ENCODE results near the gene BRICD5. TPM values are rescaled to one million over a fixed set of nuclear protein-coding genes. Genes with fewer than 3 reads are reported as not detected.
"Not testable (repeated sequence)": the region's sequence is repeated elsewhere in the genome, so short reads cannot be mapped to it uniquely, and the experiment has no call there.

The BRICD5 gene
- total and polyA plus RNA-seq, 4 experiments from 2014 or later, result 0.39 to 33.4 (median 32.4) TPM; not detected in 1

GRCh38 chr16:2205104-2205966 lies 5.3 kb downstream of the BRICD5 start, which contains the start of gene MLST8:
TSS of gene MLST8 (plus strand) at chr16:2205454. CDS start at chr16:2206086, 632 bp downstream.
- Mint-ChIP-seq H3K27me3 (peaks cover 0 to under 1% of the 10 kb centered on the region in 2 donors), H3K9me3 (no peaks in the 10 kb centered on the region), H3K36me3 (peaks cover 6 to 19% of the 10 kb centered on the region in 2 donors), H3K27ac (peak within 1 kb of the TSS; percentile 69 to 95 (median 89)), H3K4me3 (peak within 1 kb of the TSS; percentile 79 to 88 (median 84)), H3K4me1 (peaks cover 12 to 29% (median 18%) of the 10 kb centered on the region in 4 donors)
- H3K9me3 ChIP-seq (ENCODE audit: control insufficient read depth in 1 of 2, low read length in 2 of 2), result no peaks in the 10 kb centered on the region
- peaks cover 26% of the 10 kb centered on the region for H3K4me1 ChIP-seq (ENCODE audit: insufficient read depth, low read length)
- intact Hi-C loops (cut with micrococcal nuclease), result loop anchor here (1.0 to 5.0 kb wide), 5 partner anchors 10 to 233 kb away; partner anchors contain the start of genes E4F1, RNPS1, TBL3 and TRAF7
- H3K4me3 ChIP-seq (ENCODE audit: low read length in 2 of 2), result peak within 1 kb of the TSS; percentile 88 to 89
- ChIA-PET POLR2A (ENCODE audit: partially characterized antibody) (interaction anchor here (1.0 to 5.3 kb wide), 19 partner anchors 10 to 327 kb away, joined by 3 to 48 read pairs (median 5); partner anchors contain the start of genes AMDHD2, ATP6V0C, CASKIN1 and E4F1), CTCF (ENCODE audit: partially characterized antibody) (interaction anchor here (0.6 to 1.4 kb wide), 2 partner anchors 10 to 670 kb away, joined by 3 read pairs; partner anchors contain the start of gene PGP)
- peak within 1 kb of the TSS; percentile 90 for H3K27ac ChIP-seq (ENCODE audit: low read depth, low read length)
- DNase-seq, result peak; percentile 87 to 99 (median 97)
- peaks cover 11% of the 10 kb centered on the region for H3K36me3 ChIP-seq (ENCODE audit: insufficient read depth, low read length)
- H3K27me3 ChIP-seq (ENCODE audit: insufficient read depth, low read length), result no peaks in the 10 kb centered on the region

DNA sequence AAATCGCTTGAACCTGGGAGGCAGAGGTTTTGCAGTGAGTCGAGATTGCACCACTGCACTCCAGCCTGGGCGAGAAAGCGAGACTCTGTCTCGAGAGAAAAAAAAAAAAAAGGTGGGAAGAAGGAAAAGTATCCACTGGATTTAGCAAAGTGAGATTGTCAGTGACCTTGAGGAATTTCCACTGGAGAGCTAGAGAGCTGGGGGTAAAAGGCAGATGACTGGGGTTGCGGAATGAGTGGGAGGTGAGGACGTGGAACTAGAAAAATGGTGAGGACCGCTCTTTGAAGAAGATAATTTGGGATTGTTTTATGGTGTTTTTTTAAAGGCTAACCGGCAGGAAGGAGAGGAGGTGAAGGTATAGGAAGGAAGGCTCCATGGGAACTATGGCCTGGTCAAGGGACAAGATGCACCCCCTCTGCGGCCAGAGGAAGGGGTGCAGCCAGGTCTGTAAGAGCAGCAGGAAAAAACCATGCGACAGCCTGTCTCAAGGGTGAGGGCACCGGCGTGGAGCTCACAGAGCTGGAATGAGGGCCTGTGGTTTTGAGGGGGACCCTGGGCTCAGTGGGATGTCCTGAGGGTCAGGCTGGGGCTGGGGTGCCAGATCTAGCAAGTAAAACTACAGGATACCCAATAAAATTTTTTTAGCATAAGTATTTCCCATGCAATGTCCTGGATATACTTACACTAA lies 6.1 kb downstream of the BRICD5 start:
- H3K4me1 ChIP-seq (ENCODE audit: insufficient read depth, low read length), result peaks cover 26% of the 10 kb centered on the region
- H3K27me3 Mint-ChIP-seq, result peaks cover 0 to 1% of the 10 kb centered on the region in 2 donors
- peak overlapping the region; percentile 90 for H3K27ac ChIP-seq (ENCODE audit: low read depth, low read length)
- intact Hi-C loops (cut with micrococcal nuclease), result loop anchor here (1.0 to 5.0 kb wide), 5 partner anchors 11 to 232 kb away; partner anchors contain the start of genes E4F1, RNPS1, TBL3 and TRAF7
- peaks cover 6 to 17% of the 10 kb centered on the region in 2 donors for H3K36me3 Mint-ChIP-seq
- CTCF ChIA-PET (ENCODE audit: partially characterized antibody), result interaction anchor here (1.0 kb wide), 1 partner anchor 58 kb away, joined by 4 read pairs; no protein-coding TSS in a partner anchor
- peaks cover 11% of the 10 kb centered on the region for H3K36me3 ChIP-seq (ENCODE audit: insufficient read depth, low read length)
- no peaks in the 10 kb centered on the region for H3K27me3 ChIP-seq (ENCODE audit: insufficient read depth, low read length)
- peak overlapping the region; percentile 88 to 89 for H3K4me3 ChIP-seq (ENCODE audit: low read length in 2 of 2)
- H3K9me3 ChIP-seq (ENCODE audit: control insufficient read depth in 1 of 2, low read length in 2 of 2), result no peaks in the 10 kb centered on the region
- peak overlapping the region in 6 of 7 donors; percentile 37 to 93 (median 67) for H3K27ac Mint-ChIP-seq
- H3K9me3 Mint-ChIP-seq, result no peaks in the 10 kb centered on the region
- POLR2A ChIA-PET (ENCODE audit: partially characterized antibody), result interaction anchor here (1.0 to 5.3 kb wide), 14 partner anchors 9 to 328 kb away, joined by 3 to 48 read pairs (median 8); partner anchors contain the start of genes ATP6V0C, CASKIN1, E4F1 and ECI1
- DNase-seq, result peak in 1 of 5 donors; percentile 41
- peaks cover 12 to 29% (median 18%) of the 10 kb centered on the region in 4 donors for H3K4me1 Mint-ChIP-seq
- H3K4me3 Mint-ChIP-seq, result peak overlapping the region; percentile 67 to 88 (median 78)

DNA sequence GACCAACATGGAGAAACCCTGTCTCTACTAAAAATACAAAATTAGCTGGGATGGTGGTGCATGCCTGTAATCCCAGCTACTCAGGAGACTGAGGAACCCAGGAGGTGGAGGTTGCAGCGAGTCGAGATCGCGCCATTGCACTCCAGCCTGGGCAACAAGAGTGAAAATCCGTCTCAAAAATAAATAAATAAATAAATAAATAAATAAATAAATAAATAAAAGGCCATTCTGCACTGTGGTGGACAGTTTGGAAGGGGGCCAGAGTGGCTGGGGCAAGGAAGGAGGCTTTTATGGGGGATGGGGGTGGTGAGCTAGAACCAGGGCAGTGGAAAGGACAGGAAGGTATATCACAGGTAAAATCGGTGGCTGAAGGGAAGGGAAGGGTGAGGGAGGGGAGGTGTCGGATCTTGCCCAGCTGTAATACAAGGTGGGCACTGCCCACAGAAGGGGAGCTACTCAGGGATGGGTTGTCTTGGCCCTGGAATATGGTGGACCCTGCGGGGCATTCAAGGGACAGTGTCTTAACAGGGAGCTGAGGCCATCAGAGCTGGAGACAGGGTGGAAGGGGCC lies 7.5 kb downstream of the BRICD5 start:
- peak overlapping the region in 7 of 8 donors; percentile 54 to 78 (median 60) for H3K4me3 Mint-ChIP-seq

GRCh38 chr16:2200313-2200712 lies 10.3 kb downstream of the BRICD5 start:
- H3K27ac Mint-ChIP-seq, result no peak overlapping the region
- peaks cover 21% of the 10 kb centered on the region for H3K27me3 ChIP-seq (ENCODE audit: insufficient read depth, low read length)
- no peak overlapping the region for H3K4me3 Mint-ChIP-seq
- no peak for DNase-seq
- ChIA-PET POLR2A (ENCODE audit: partially characterized antibody) (no interaction called here), CTCF (ENCODE audit: partially characterized antibody) (no interaction called here)
- H3K9me3 Mint-ChIP-seq, result no peaks in the 10 kb centered on the region
- no peak overlapping the region for H3K27ac ChIP-seq (ENCODE audit: low read depth, low read length)
- H3K27me3 Mint-ChIP-seq, result peaks cover 10 to 13% of the 10 kb centered on the region in 2 donors
- H3K4me1 ChIP-seq (ENCODE audit: insufficient read depth, low read length), result peaks cover 12% of the 10 kb centered on the region
- H3K36me3 Mint-ChIP-seq, result peaks cover 0 to 2% of the 10 kb centered on the region in 2 donors
- H3K4me1 Mint-ChIP-seq, result peaks cover 4 to 17% (median 10%) of the 10 kb centered on the region in 4 donors
- no peak overlapping the region for H3K4me3 ChIP-seq (ENCODE audit: low read length in 2 of 2)
- intact Hi-C loops (cut with micrococcal nuclease), result no loop called here
- no peaks in the 10 kb centered on the region for H3K36me3 ChIP-seq (ENCODE audit: insufficient read depth, low read length)
- H3K9me3 ChIP-seq (ENCODE audit: control insufficient read depth in 1 of 2, low read length in 2 of 2), result no peaks in the 10 kb centered on the region

More for the DNA sequence above, 7.5 kb downstream of the BRICD5 start:
- ChIA-PET POLR2A (ENCODE audit: partially characterized antibody) (interaction anchor here (0.9 to 5.3 kb wide), 5 partner anchors 8 to 49 kb away, joined by 3 to 24 read pairs (median 15); partner anchors contain the start of genes CASKIN1, E4F1, ECI1 and PGP), CTCF (ENCODE audit: partially characterized antibody) (interaction anchor here (0.6 to 0.7 kb wide), 2 partner anchors 135 to 696 kb away, joined by 3 to 4 read pairs; no protein-coding TSS in a partner anchor)
- H3K27me3 ChIP-seq (ENCODE audit: insufficient read depth, low read length); intact Hi-C loops (cut with micrococcal nuclease); H3K36me3 ChIP-seq (ENCODE audit: insufficient read depth, low read length); H3K27ac ChIP-seq (ENCODE audit: low read depth, low read length); H3K4me3 ChIP-seq (ENCODE audit: low read length in 2 of 2); H3K27me3 Mint-ChIP-seq; DNase-seq; H3K9me3 ChIP-seq (ENCODE audit: control insufficient read depth in 1 of 2, low read length in 2 of 2); H3K9me3 Mint-ChIP-seq: not testable (repeated sequence)
- Mint-ChIP-seq H3K4me1 (peaks cover 12 to 30% (median 18%) of the 10 kb centered on the region in 4 donors), H3K27ac (peak overlapping the region in 5 of 7 donors; percentile 13 to 87 (median 58)), H3K36me3 (peaks cover 6 to 14% of the 10 kb centered on the region in 2 donors)
- H3K4me1 ChIP-seq (ENCODE audit: insufficient read depth, low read length), result peaks cover 26% of the 10 kb centered on the region

- Mint-ChIP-seq H3K4me3 (no peak overlapping the region), H3K36me3 (peaks cover 0 to 2% of the 10 kb centered on the region in 2 donors), H3K9me3 (no peaks in the 10 kb centered on the region), H3K4me1 (peaks cover 5 to 22% (median 12%) of the 10 kb centered on the region in 4 donors), H3K27me3 (peaks cover 14 to 17% of the 10 kb centered on the region in 2 donors), H3K27ac (no peak overlapping the region)
- no peak for DNase-seq
- H3K27me3 ChIP-seq (ENCODE audit: insufficient read depth, low read length), result peaks cover 27% of the 10 kb centered on the region
- ChIA-PET CTCF (ENCODE audit: partially characterized antibody) (no interaction called here), POLR2A (ENCODE audit: partially characterized antibody) (no interaction called here)
- H3K36me3 ChIP-seq (ENCODE audit: insufficient read depth, low read length), result no peaks in the 10 kb centered on the region
- H3K27ac ChIP-seq (ENCODE audit: low read depth, low read length), result no peak overlapping the region
- H3K4me3 ChIP-seq (ENCODE audit: low read length in 2 of 2), result no peak overlapping the region
- H3K4me1 ChIP-seq (ENCODE audit: insufficient read depth, low read length), result peaks cover 15% of the 10 kb centered on the region
- H3K9me3 ChIP-seq (ENCODE audit: control insufficient read depth in 1 of 2, low read length in 2 of 2), result no peaks in the 10 kb centered on the region
- intact Hi-C loops (cut with micrococcal nuclease), result no loop called here
Observed at GRCh38 chr16:2199621-2200139, 11.0 kb downstream of the BRICD5 start.

- Mint-ChIP-seq H3K27ac (no peak overlapping the region), H3K4me1 (peaks cover 2 to 18% (median 9%) of the 10 kb centered on the region in 4 donors), H3K27me3 (peaks cover 16 to 17% of the 10 kb centered on the region in 2 donors), H3K4me3 (peak overlapping the region in 1 of 8 donors; percentile 27), H3K36me3 (no peaks in the 10 kb centered on the region), H3K9me3 (no peaks in the 10 kb centered on the region)
- H3K9me3 ChIP-seq (ENCODE audit: control insufficient read depth in 1 of 2, low read length in 2 of 2), result no peaks in the 10 kb centered on the region
- POLR2A ChIA-PET (ENCODE audit: partially characterized antibody), result no interaction called here
- H3K4me1 ChIP-seq (ENCODE audit: insufficient read depth, low read length), result peaks cover 11% of the 10 kb centered on the region
- H3K4me3 ChIP-seq (ENCODE audit: low read length in 2 of 2), result no peak overlapping the region
- peaks cover 30% of the 10 kb centered on the region for H3K27me3 ChIP-seq (ENCODE audit: insufficient read depth, low read length)
- no peak for DNase-seq
- no peaks in the 10 kb centered on the region for H3K36me3 ChIP-seq (ENCODE audit: insufficient read depth, low read length)
- H3K27ac ChIP-seq (ENCODE audit: low read depth, low read length), result no peak overlapping the region
- CTCF ChIA-PET (ENCODE audit: partially characterized antibody), result no interaction called here
- intact Hi-C loops (cut with micrococcal nuclease), result no loop called here
Observed at GRCh38 chr16:2199095-2199494, 11.6 kb downstream of the BRICD5 start.
